OCI-LY1 (cell line): Measurements from ENCODE around the gene MRPS14.

Source experiments
- H2AFZ ChIP-seq: fragments of 200-600 bp; sonication (generic), shearing (Covaris generic); 2 replicates; pipeline ENCODE4 v1.6.0; 2014; ENCODE audit warnings: antibody characterized with exemption, mild to moderate bottlenecking, low read length
- H3F3A ChIP-seq: fragments of 200-600 bp; sonication (generic), shearing (Covaris generic); 2 replicates; pipeline ENCODE4 v1.6.0; 2014; ENCODE audit warnings: mild to moderate bottlenecking, antibody characterized with exemption, low read length, moderate library complexity; ENCODE audit not compliant: insufficient read depth
- H3K27ac ChIP-seq: fragments of 200-600 bp; sonication (generic); 2 replicates; pipeline ENCODE4 v1.5.1; 2014; ENCODE audit warnings: low read length, mixed run types, mild to moderate bottlenecking, low read depth; ENCODE audit not compliant: poor library complexity, severe bottlenecking
- H3K27me3 ChIP-seq: fragments of 200-600 bp; sonication (generic); 2 replicates; pipeline ENCODE4 v1.6.0; 2014; ENCODE audit warnings: antibody characterized with exemption, mild to moderate bottlenecking, low read length, moderate library complexity; ENCODE audit not compliant: insufficient read depth
- H3K36me3 ChIP-seq: fragments of 200-600 bp; sonication (generic); 2 replicates; pipeline ENCODE4 v1.6.1; 2014; ENCODE audit warnings: mild to moderate bottlenecking, antibody characterized with exemption, low read length, moderate library complexity, mixed read lengths; ENCODE audit not compliant: insufficient read depth
- H3K4me1 ChIP-seq: fragments of 200-600 bp; sonication (generic); 2 replicates; pipeline ENCODE4 v1.5.1; 2014; ENCODE audit warnings: mild to moderate bottlenecking, low read length, moderate library complexity; ENCODE audit not compliant: insufficient read depth, severe bottlenecking
- H3K4me2 ChIP-seq: fragments of 200-600 bp; sonication (generic), shearing (Covaris generic); 2 replicates; pipeline ENCODE4 v1.6.1; 2014; ENCODE audit warnings: low read length
- H3K4me3 ChIP-seq: fragments of 200-600 bp; sonication (generic); 2 replicates; pipeline ENCODE4 v1.5.1; 2014; ENCODE audit warnings: low read length, low read depth, mild to moderate bottlenecking, mixed read lengths; ENCODE audit not compliant: poor library complexity, severe bottlenecking
- H3K79me2 ChIP-seq: fragments of 200-600 bp; shearing (Covaris generic); 2 replicates; pipeline ENCODE4 v1.6.1; 2016; ENCODE audit warnings: mixed run types, low read length, mixed read lengths; ENCODE audit not compliant: insufficient read depth
- H3K9ac ChIP-seq: fragments of 200-600 bp; sonication (generic), shearing (Covaris generic); 2 replicates; pipeline ENCODE4 v1.6.1; 2014; ENCODE audit warnings: mild to moderate bottlenecking, low read length, mixed read lengths
- H3K9me2 ChIP-seq: fragments of 200-600 bp; sonication (generic), shearing (Covaris generic); 2 replicates; pipeline ENCODE4 v1.6.1; 2014; ENCODE audit warnings: low read depth, mild to moderate bottlenecking, low read length, mixed read lengths
- H3K9me3 ChIP-seq: fragments of 200-600 bp; shearing (Covaris generic); 2 replicates; pipeline ENCODE4 v1.6.1; 2014; ENCODE audit warnings: low read length, mixed read lengths
- H4K20me1 ChIP-seq: fragments of 200-600 bp; sonication (generic), shearing (Covaris generic); 2 replicates; pipeline ENCODE4 v1.6.0; 2016; ENCODE audit warnings: mild to moderate bottlenecking, low read length; ENCODE audit not compliant: insufficient read depth
- EZH2 ChIP-seq: fragments of 200-600 bp; sonication (generic), shearing (Covaris generic); IDR thresholded peaks from 2 replicates; pipeline ENCODE4 v1.8.0; 2017; ENCODE audit warnings: borderline replicate concordance, mixed run types, mild to moderate bottlenecking, antibody characterized with exemption, low read length, moderate library complexity, mixed read lengths
- TF ChIP-seq, protein P1 (sequence below): fragments of 200-600 bp; sonication (generic), shearing (Covaris generic); IDR thresholded peaks from 2 replicates; pipeline ENCODE4 v1.5.1; 2017; ENCODE audit warnings: mild to moderate bottlenecking, antibody characterized with exemption, low read length, moderate library complexity, mixed read lengths

The MRPS14 gene

DNA sequence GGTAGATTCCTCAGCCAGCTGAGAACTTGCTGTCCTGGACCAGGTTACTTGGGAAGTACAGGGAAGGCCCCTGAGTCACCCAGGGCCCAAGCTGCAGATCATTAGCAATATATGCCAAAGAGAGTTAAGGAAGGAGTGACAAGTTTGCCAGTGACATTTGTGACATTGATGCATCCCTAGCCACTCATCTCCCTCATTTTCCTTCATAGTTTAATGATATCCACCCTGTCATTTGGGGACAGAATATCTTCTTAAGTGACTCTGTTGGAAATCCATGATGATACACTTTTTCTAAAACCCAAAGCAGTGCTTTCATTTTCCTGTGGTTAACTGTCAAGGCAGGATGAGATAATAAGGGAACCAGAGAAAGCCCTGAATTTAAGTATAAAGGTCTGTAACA is 47.6 kb upstream of the MRPS14 start:
- no peak overlapping the region for H3K4me2 ChIP-seq
- no peaks in the 10 kb centered on the region for H3K4me1 ChIP-seq
- no peak overlapping the region for H2AFZ ChIP-seq
- H4K20me1 ChIP-seq: no peaks in the 10 kb centered on the region
- no peaks in the 10 kb centered on the region for H3K36me3 ChIP-seq
- H3K27ac ChIP-seq: no peak overlapping the region
- no peaks in the 10 kb centered on the region for H3K79me2 ChIP-seq
- TF ChIP-seq, protein P1, sequence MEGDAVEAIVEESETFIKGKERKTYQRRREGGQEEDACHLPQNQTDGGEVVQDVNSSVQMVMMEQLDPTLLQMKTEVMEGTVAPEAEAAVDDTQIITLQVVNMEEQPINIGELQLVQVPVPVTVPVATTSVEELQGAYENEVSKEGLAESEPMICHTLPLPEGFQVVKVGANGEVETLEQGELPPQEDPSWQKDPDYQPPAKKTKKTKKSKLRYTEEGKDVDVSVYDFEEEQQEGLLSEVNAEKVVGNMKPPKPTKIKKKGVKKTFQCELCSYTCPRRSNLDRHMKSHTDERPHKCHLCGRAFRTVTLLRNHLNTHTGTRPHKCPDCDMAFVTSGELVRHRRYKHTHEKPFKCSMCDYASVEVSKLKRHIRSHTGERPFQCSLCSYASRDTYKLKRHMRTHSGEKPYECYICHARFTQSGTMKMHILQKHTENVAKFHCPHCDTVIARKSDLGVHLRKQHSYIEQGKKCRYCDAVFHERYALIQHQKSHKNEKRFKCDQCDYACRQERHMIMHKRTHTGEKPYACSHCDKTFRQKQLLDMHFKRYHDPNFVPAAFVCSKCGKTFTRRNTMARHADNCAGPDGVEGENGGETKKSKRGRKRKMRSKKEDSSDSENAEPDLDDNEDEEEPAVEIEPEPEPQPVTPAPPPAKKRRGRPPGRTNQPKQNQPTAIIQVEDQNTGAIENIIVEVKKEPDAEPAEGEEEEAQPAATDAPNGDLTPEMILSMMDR: no peak
- no peak for TF ChIP-seq EZH2
- no peak overlapping the region for H3K9ac ChIP-seq
- no peaks in the 10 kb centered on the region for H3K9me2 ChIP-seq
- H3F3A ChIP-seq: no peaks in the 10 kb centered on the region
- H3K27me3 ChIP-seq: no peaks in the 10 kb centered on the region
- H3K9me3 ChIP-seq: no peaks in the 10 kb centered on the region
- H3K4me3 ChIP-seq: no peak overlapping the region

DNA sequence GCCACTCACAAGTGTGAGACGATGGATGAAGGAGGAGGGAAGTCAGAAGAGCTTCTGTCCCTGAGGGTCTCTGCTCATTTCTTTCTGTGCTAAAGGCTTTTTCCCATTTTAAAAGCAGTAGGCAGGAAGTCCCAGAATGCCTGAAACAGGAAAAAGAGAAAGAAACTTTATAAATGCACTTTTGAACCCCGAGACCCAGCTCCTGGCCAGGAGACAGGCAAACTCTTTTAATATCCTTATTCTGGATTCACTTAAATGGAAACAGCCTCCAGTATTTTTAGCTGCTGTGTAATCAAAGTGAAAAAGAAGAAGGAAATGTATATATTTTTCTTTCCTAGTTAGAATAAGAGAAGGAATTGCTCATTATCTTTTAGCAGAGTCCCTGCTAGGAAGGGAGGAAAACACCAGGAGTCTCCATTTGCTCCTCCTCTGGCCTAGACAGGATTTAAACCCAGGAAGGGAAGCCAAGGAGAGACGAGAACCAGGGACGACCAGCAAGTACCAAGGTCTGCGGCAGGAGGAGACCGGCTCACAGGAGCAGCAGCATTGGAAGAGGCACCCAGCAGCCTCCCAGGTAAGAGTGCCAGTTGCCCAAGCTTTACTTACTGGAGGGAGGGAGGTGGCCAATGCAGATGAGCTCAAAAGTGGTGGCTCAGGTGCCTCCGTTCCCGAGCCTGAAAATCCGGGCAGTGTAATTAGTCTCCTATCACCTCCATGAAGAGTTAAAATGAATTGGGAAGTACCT is 44.3 kb upstream of the MRPS14 start, which contains the start of gene TNN:
Gene TNN (plus strand): TSS at position 472 of the 745 bp plus-strand sequence. CDS start 9,586 bp downstream, outside the sequence.
- H3K9me3 ChIP-seq: no peaks in the 10 kb centered on the region
- H3K4me3 ChIP-seq: no peak within 1 kb of the TSS
- no peaks in the 10 kb centered on the region for H3K79me2 ChIP-seq
- no peak within 1 kb of the TSS for H3K27ac ChIP-seq
- H4K20me1 ChIP-seq: no peaks in the 10 kb centered on the region
- H3K9ac ChIP-seq: no peak within 1 kb of the TSS
- H3K4me1 ChIP-seq: no peaks in the 10 kb centered on the region
- TF ChIP-seq EZH2: no peak
- TF ChIP-seq, protein P1: no peak
- H3K9me2 ChIP-seq: no peaks in the 10 kb centered on the region
- no peaks in the 10 kb centered on the region for H3F3A ChIP-seq
- H2AFZ ChIP-seq: no peak within 1 kb of the TSS
- no peaks in the 10 kb centered on the region for H3K36me3 ChIP-seq
- no peaks in the 10 kb centered on the region for H3K27me3 ChIP-seq
- no peak within 1 kb of the TSS for H3K4me2 ChIP-seq

DNA sequence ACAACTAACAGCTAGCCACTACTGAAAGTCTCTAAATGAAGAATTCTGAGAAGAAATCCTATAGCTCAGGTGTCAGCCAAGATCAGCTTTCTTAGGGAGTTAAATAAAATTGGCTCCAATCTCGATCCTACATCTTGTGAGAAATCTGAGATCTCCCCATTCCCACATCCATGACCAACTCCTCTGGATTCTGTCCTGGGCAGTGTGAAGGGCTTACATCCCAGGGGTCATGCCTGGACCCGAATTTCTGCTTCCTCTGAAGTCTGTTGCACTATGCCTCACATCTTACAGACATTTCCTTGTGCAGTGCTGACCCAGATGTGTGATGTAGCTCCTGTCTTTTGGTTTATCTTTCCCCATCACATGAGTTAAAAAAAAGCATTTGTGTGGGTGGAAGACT is 39.6 kb upstream of the MRPS14 start:
- Histone ChIP-seq H2AFZ (no peak overlapping the region), H4K20me1 (no peaks in the 10 kb centered on the region), H3K4me3 (no peak overlapping the region), H3F3A (no peaks in the 10 kb centered on the region), H3K9ac (no peak overlapping the region), H3K36me3 (no peaks in the 10 kb centered on the region), H3K27me3 (no peaks in the 10 kb centered on the region), H3K9me2 (no peaks in the 10 kb centered on the region), H3K27ac (no peak overlapping the region), H3K9me3 (no peaks in the 10 kb centered on the region), H3K4me1 (no peaks in the 10 kb centered on the region), H3K4me2 (no peak overlapping the region), H3K79me2 (no peaks in the 10 kb centered on the region)
- TF ChIP-seq EZH2: no peak
- TF ChIP-seq, protein P1: no peak
